Epithelial cell of proximal tubule (primary cell): ENCODE results near the gene EHD2. TPM values are rescaled to one million over a fixed set of nuclear protein-coding genes. Genes with fewer than 3 reads are reported as not detected.
"Not testable (repeated sequence)": the region's sequence is repeated elsewhere in the genome, so short reads cannot be mapped to it uniquely, and the experiment has no call there.

Source experiments
- DNase-seq: peaks from one replicate; pipeline ENCODE4 v3.0.0-alpha.2; 2011; ENCODE audit warnings: low read depth
- H3K4me3 ChIP-seq: 2 replicates; pipeline ENCODE4 v1.5.1; 2011; ENCODE audit warnings: low read depth, mild to moderate bottlenecking, low read length
- CTCF ChIP-seq: conservative IDR thresholded peaks from 2 replicates; pipeline ENCODE4 v1.5.1; 2012; ENCODE audit warnings: low read depth, mild to moderate bottlenecking, low read length
- total RNA-seq: library from RNA; depleted of rRNA; stranded (reverse); fragments of >200 nt; gene quantifications from 2 replicates; pipeline ENCODE4 v1.2.3, GENCODE V29; 2015

The EHD2 gene
- total RNA-seq, 1 donor from 2014 or later: 58.9 TPM

GRCh38 chr19:47704024-47704423, 9.2 kb upstream of the EHD2 start:
- no peak overlapping the region for H3K4me3 ChIP-seq
- TF ChIP-seq CTCF: no peak
- DNase-seq: no peak

GRCh38 chr19:47704656-47705055, 8.6 kb upstream of the EHD2 start:
- no peak for DNase-seq
- no peak for TF ChIP-seq CTCF
- H3K4me3 ChIP-seq: no peak overlapping the region

GRCh38 chr19:47707135-47707925, 5.9 kb upstream of the EHD2 start:
- peak; percentile 86 for TF ChIP-seq CTCF
- no peak for DNase-seq
- H3K4me3 ChIP-seq: no peak overlapping the region

GRCh38 chr19:47711652-47712242, 1.5 kb upstream of the EHD2 start:
- DNase-seq: no peak
- no peak for TF ChIP-seq CTCF
- H3K4me3 ChIP-seq: no peak overlapping the region

- H3K4me3 ChIP-seq: peak overlapping the region; percentile 82
- no peak for TF ChIP-seq CTCF
- DNase-seq: no peak
These were observed 1.1 kb downstream of the EHD2 start for GRCh38 chr19:47714339-47714738.

- DNase-seq: not testable (repeated sequence)
- H3K4me3 ChIP-seq: peak overlapping the region; percentile 82
These were observed 1.6 kb downstream of the EHD2 start for GRCh38 chr19:47714855-47715254.

GRCh38 chr19:47716270-47716937, 3.2 kb downstream of the EHD2 start:
- H3K4me3 ChIP-seq: no peak overlapping the region
- TF ChIP-seq CTCF: no peak
- no peak for DNase-seq

GRCh38 chr19:47718415-47719046, 5.3 kb downstream of the EHD2 start:
- not testable (repeated sequence) for H3K4me3 ChIP-seq

More at GRCh38 chr19:47718415-47719046, 5.3 kb downstream of the EHD2 start:
- not testable (repeated sequence) for DNase-seq
